GM23338 (cell line): ENCODE data around the gene ITPRID1. TPM values are rescaled to one million over a fixed set of nuclear protein-coding genes. Genes with fewer than 3 reads are reported as not detected.

Experiments used
- ATAC-seq: fragments of 200-7000 bp; cut with Tn5 transposase; 3 replicates; pipeline ENCODE4 v1.9.1; 2020
- DNase-seq: peaks from one replicate; pipeline ENCODE4 v3.0.0-alpha.2; 2015; ENCODE audit warnings: low spot score
- H2AFZ ChIP-seq: fragments of 200-600 bp; sonication (generic); 2 replicates; pipeline ENCODE4 v1.8.0; 2016; ENCODE audit warnings: antibody characterized with exemption, mild to moderate bottlenecking, moderate library complexity
- H3F3A ChIP-seq: fragments of 200-600 bp; sonication (generic); replicated peaks from 2 replicates; pipeline ENCODE4 v1.8.0; 2017; ENCODE audit warnings: antibody characterized with exemption, mixed run types, low read depth
- H3K27ac ChIP-seq: fragments of 200-600 bp; sonication (generic); 2 replicates; pipeline ENCODE4 v1.6.1; 2016; ENCODE audit warnings: low read depth
- H3K27me3 ChIP-seq: fragments of 200-600 bp; sonication (generic); 2 replicates; pipeline ENCODE4 v1.8.0; 2016; ENCODE audit warnings: mild to moderate bottlenecking, mixed run types, moderate library complexity; ENCODE audit not compliant: insufficient read depth
- H3K36me3 ChIP-seq: fragments of 200-600 bp; sonication (generic); 2 replicates; pipeline ENCODE4 v1.8.0; 2016; ENCODE audit warnings: mild to moderate bottlenecking; ENCODE audit not compliant: insufficient read depth
- H3K4me1 ChIP-seq: fragments of 200-600 bp; sonication (generic); 2 replicates; pipeline ENCODE4 v1.8.0; 2016; ENCODE audit warnings: mild to moderate bottlenecking, moderate library complexity; ENCODE audit not compliant: insufficient read depth
- H3K4me2 ChIP-seq: fragments of 200-600 bp; sonication (generic); 2 replicates; pipeline ENCODE4 v1.7.1; 2017; ENCODE audit warnings: mixed run types
- H3K4me3 ChIP-seq: fragments of 200-600 bp; sonication (generic); 2 replicates; pipeline ENCODE4 v1.6.1; 2016; ENCODE audit warnings: mixed run types
- H3K79me2 ChIP-seq: fragments of 200-600 bp; sonication (generic); replicated peaks from 2 replicates; pipeline ENCODE4 v1.8.0; 2017; ENCODE audit warnings: mild to moderate bottlenecking; ENCODE audit not compliant: insufficient read depth
- H3K9me2 ChIP-seq: fragments of 200-600 bp; sonication (generic); 2 replicates; pipeline ENCODE4 v1.8.0; 2017; ENCODE audit not compliant: insufficient read depth
- H4K20me1 ChIP-seq: fragments of 200-600 bp; sonication (generic); replicated peaks from 2 replicates; pipeline ENCODE4 v1.8.0; 2017; ENCODE audit warnings: mild to moderate bottlenecking; ENCODE audit not compliant: insufficient read depth
- H3K27ac Mint-ChIP-seq: 2 replicates; pipeline ENCODE4 v1.8.0; 2020; ENCODE audit warnings: inconsistent platforms, mild to moderate bottlenecking, moderate library complexity, mixed read lengths
- H3K27me3 Mint-ChIP-seq: 3 replicates; pipeline ENCODE4 v1.8.0; 2022; ENCODE audit warnings: low read depth, mild to moderate bottlenecking, moderate library complexity, mixed read lengths, inconsistent platforms; ENCODE audit not compliant: insufficient read depth, poor library complexity
- H3K36me3 Mint-ChIP-seq: 3 replicates; pipeline ENCODE4 v1.8.0; 2021; ENCODE audit warnings: low read depth, mild to moderate bottlenecking, inconsistent platforms, moderate library complexity, mixed read lengths
- H3K4me1 Mint-ChIP-seq: 3 replicates; pipeline ENCODE4 v1.8.0; 2020; ENCODE audit warnings: mild to moderate bottlenecking, inconsistent platforms, mixed read lengths
- H3K4me3 Mint-ChIP-seq: 3 replicates; pipeline ENCODE4 v1.8.0; 2021; ENCODE audit warnings: moderate library complexity, mild to moderate bottlenecking, inconsistent platforms, mixed read lengths
- H3K9me3 Mint-ChIP-seq: 3 replicates; pipeline ENCODE4 v1.8.0; 2020; ENCODE audit warnings: moderate library complexity, mild to moderate bottlenecking, inconsistent platforms, mixed read lengths
- CREB1 ChIP-seq: fragments of 250-450 bp; sonication (Bioruptor Pico); IDR thresholded peaks from 2 replicates; pipeline ENCODE4 v1.5.0; 2020; ENCODE audit warnings: low read depth, mild to moderate bottlenecking, moderate library complexity
- EZH2 ChIP-seq: fragments of 200-600 bp; sonication (generic); IDR thresholded peaks from one replicate; pipeline ENCODE4 v1.8.0; 2017; ENCODE audit warnings: antibody characterized with exemption, mild to moderate bottlenecking, low read depth; ENCODE audit not compliant: unreplicated experiment
- POLR2AphosphoS5 ChIP-seq: IDR thresholded peaks from 2 replicates; pipeline ENCODE4 v1.6.1; 2016; ENCODE audit warnings: antibody characterized with exemption, low read depth
- STAT1 ChIP-seq: IDR thresholded peaks from one replicate; pipeline ENCODE4 v1.6.1; 2016; ENCODE audit warnings: antibody characterized with exemption; ENCODE audit not compliant: unreplicated experiment
- ZNF114 ChIP-seq: fragments of 250-450 bp; sonication (Bioruptor Pico); IDR thresholded peaks from 2 replicates; pipeline ENCODE4 v1.5.0; 2020; ENCODE audit warnings: mild to moderate bottlenecking, moderate library complexity
- ZNF331 ChIP-seq: fragments of 250-450 bp; sonication (Bioruptor Pico); IDR thresholded peaks from 2 replicates; pipeline ENCODE4 v1.5.0; 2020; ENCODE audit warnings: low read depth, mild to moderate bottlenecking, moderate library complexity
- polyA plus RNA-seq: library from polyadenylated mRNA; unstranded; fragments of >200 nt; fragmentation: Nextera tagmentation; extraction: Ambion mirVana; gene quantifications from 2 replicates; pipeline ENCODE4 v1.2.1, GENCODE V29; 2016
- total RNA-seq: library from RNA; depleted of rRNA; stranded (reverse); fragments of >200 nt; shearing (Covaris generic); gene quantifications from 2 replicates; pipeline ENCODE4 v1.2.3, GENCODE V29; 2014
- TF ChIP-seq, protein P1 (sequence below): IDR thresholded peaks from 2 replicates; pipeline ENCODE4 v1.6.1; 2016; ENCODE audit warnings: antibody characterized with exemption
- TF ChIP-seq, protein P2 (sequence below), 2 experiments: fragments of 200-600 bp in 1 of 2; sonication (generic) in 1 of 2; conservative IDR thresholded peaks; 2 replicates each; pipeline versions ENCODE4 v1.5.1 to v1.6.1; 2016 to 2017; ENCODE audit warnings: antibody characterized with exemption in 2 of 2, low read depth in 2 of 2, mild to moderate bottlenecking in 2 of 2, moderate library complexity in 1 of 2
- TF ChIP-seq, protein P3 (sequence below): IDR thresholded peaks from one replicate; pipeline ENCODE4 v1.6.1; 2018; ENCODE audit warnings: antibody characterized with exemption; ENCODE audit not compliant: unreplicated experiment

The ITPRID1 gene
- total and polyA plus RNA-seq, 2 experiments from 2014 or later, result 0.05 to 0.45 TPM

DNA sequence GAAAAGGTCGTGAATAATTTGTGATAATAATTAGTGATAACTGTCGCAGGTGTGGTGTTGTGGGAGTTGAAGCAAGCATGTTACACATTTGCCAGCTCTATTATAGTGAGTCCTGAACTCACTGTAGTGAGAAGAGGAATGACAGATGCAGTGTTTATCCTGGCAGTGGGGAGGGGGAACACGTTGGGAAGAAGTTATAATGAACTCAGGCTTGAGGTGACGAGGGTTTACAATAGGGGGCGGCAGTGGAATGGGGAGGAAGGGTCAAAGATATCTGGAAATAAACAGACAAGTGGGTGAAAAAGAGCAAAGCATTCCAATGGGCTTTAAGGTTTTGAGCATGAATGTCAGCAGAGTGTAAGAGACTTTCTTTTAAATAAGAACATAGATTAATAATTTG is 49.6 kb downstream of the ITPRID1 start:
- no peaks in the 10 kb centered on the region for H3K79me2 ChIP-seq
- peak overlapping the region; percentile 2; the same call in 1 of the 2 replicates for H3K27ac Mint-ChIP-seq
- no peak overlapping the region for H2AFZ ChIP-seq
- peaks cover 29% of the 10 kb centered on the region for H3K4me1 Mint-ChIP-seq
- peak; percentile 19; the same call in 1 of the 3 replicates for ATAC-seq
- no peaks in the 10 kb centered on the region for H3K36me3 ChIP-seq
- TF ChIP-seq, protein P1, sequence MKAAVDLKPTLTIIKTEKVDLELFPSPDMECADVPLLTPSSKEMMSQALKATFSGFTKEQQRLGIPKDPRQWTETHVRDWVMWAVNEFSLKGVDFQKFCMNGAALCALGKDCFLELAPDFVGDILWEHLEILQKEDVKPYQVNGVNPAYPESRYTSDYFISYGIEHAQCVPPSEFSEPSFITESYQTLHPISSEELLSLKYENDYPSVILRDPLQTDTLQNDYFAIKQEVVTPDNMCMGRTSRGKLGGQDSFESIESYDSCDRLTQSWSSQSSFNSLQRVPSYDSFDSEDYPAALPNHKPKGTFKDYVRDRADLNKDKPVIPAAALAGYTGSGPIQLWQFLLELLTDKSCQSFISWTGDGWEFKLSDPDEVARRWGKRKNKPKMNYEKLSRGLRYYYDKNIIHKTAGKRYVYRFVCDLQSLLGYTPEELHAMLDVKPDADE, result no peak
- no peak for TF ChIP-seq ZNF114 (CRISPR knock-in tag)
- no peak for TF ChIP-seq POLR2AphosphoS5
- TF ChIP-seq, protein P2, sequence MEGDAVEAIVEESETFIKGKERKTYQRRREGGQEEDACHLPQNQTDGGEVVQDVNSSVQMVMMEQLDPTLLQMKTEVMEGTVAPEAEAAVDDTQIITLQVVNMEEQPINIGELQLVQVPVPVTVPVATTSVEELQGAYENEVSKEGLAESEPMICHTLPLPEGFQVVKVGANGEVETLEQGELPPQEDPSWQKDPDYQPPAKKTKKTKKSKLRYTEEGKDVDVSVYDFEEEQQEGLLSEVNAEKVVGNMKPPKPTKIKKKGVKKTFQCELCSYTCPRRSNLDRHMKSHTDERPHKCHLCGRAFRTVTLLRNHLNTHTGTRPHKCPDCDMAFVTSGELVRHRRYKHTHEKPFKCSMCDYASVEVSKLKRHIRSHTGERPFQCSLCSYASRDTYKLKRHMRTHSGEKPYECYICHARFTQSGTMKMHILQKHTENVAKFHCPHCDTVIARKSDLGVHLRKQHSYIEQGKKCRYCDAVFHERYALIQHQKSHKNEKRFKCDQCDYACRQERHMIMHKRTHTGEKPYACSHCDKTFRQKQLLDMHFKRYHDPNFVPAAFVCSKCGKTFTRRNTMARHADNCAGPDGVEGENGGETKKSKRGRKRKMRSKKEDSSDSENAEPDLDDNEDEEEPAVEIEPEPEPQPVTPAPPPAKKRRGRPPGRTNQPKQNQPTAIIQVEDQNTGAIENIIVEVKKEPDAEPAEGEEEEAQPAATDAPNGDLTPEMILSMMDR (conservative IDR thresholded peaks at IDR 0.05; ENCODE audit: low read depth in 2 of 2), result peak; percentile 40 to 51; a peak in 3 of 4 replicates
- TF ChIP-seq, protein P3, sequence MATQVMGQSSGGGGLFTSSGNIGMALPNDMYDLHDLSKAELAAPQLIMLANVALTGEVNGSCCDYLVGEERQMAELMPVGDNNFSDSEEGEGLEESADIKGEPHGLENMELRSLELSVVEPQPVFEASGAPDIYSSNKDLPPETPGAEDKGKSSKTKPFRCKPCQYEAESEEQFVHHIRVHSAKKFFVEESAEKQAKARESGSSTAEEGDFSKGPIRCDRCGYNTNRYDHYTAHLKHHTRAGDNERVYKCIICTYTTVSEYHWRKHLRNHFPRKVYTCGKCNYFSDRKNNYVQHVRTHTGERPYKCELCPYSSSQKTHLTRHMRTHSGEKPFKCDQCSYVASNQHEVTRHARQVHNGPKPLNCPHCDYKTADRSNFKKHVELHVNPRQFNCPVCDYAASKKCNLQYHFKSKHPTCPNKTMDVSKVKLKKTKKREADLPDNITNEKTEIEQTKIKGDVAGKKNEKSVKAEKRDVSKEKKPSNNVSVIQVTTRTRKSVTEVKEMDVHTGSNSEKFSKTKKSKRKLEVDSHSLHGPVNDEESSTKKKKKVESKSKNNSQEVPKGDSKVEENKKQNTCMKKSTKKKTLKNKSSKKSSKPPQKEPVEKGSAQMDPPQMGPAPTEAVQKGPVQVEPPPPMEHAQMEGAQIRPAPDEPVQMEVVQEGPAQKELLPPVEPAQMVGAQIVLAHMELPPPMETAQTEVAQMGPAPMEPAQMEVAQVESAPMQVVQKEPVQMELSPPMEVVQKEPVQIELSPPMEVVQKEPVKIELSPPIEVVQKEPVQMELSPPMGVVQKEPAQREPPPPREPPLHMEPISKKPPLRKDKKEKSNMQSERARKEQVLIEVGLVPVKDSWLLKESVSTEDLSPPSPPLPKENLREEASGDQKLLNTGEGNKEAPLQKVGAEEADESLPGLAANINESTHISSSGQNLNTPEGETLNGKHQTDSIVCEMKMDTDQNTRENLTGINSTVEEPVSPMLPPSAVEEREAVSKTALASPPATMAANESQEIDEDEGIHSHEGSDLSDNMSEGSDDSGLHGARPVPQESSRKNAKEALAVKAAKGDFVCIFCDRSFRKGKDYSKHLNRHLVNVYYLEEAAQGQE, result no peak
- no peak for TF ChIP-seq EZH2
- no peak for TF ChIP-seq CREB1 (CRISPR knock-in tag)
- TF ChIP-seq ZNF331 (CRISPR knock-in tag), result no peak
- H3K4me1 ChIP-seq, result peaks cover 27% of the 10 kb centered on the region
- DNase-seq, result peak; percentile 29
- no peaks in the 10 kb centered on the region for H4K20me1 ChIP-seq
- H3F3A ChIP-seq, result no peaks in the 10 kb centered on the region
- no peak overlapping the region for H3K4me2 ChIP-seq
- H3K36me3 Mint-ChIP-seq, result no peaks in the 10 kb centered on the region
- H3K27me3 ChIP-seq, result no peaks in the 10 kb centered on the region
- H3K9me2 ChIP-seq, result peaks cover 17% of the 10 kb centered on the region; the same call in 1 of the 2 replicates
- no peak overlapping the region for H3K4me3 Mint-ChIP-seq
- H3K27ac ChIP-seq, result no peak overlapping the region
- peaks cover 6% of the 10 kb centered on the region for H3K27me3 Mint-ChIP-seq
- no peak overlapping the region for H3K4me3 ChIP-seq
- no peaks in the 10 kb centered on the region for H3K9me3 Mint-ChIP-seq

DNA sequence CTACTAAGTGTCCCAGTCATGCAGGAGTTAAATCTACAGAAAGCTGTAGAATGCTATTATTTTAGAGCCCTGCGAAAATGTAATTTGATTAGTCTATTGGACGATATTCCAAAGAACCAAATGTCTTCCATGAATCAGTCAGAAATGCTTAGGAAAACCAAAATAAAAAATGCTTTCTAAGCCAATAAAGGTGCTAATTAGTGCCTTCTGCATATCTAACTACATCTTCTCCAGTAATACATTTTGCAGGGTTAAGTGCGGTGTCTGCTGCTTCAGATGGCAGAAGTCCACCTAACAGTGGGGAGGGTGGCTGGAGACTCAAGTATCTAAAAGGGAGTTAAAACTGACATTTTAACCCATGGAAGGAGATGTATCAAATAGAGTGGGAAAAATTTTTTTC is 50.1 kb downstream of the ITPRID1 start:
- Histone ChIP-seq H3K4me1 (peaks cover 27% of the 10 kb centered on the region), H3K4me3 (no peak overlapping the region), H3K36me3 (no peaks in the 10 kb centered on the region), H3K79me2 (no peaks in the 10 kb centered on the region), H3K9me2 (0 out of 2 replicates have a peak, but pooled peaks cover 17% of the 10 kb centered on the region), H3F3A (no peaks in the 10 kb centered on the region), H3K4me2 (no peak overlapping the region), H4K20me1 (no peaks in the 10 kb centered on the region), H3K27ac (no peak overlapping the region), H3K27me3 (no peaks in the 10 kb centered on the region), H2AFZ (no peak overlapping the region)
- no peaks in the 10 kb centered on the region for H3K36me3 Mint-ChIP-seq
- TF ChIP-seq STAT1 (no peak), CREB1 (CRISPR knock-in tag) (no peak), ZNF114 (CRISPR knock-in tag) (no peak)
- H3K9me3 Mint-ChIP-seq, result no peaks in the 10 kb centered on the region
- H3K27ac Mint-ChIP-seq, result no peak overlapping the region
- H3K4me1 Mint-ChIP-seq, result peaks cover 29% of the 10 kb centered on the region
- no peak for DNase-seq
- ATAC-seq, result no peak
- H3K27me3 Mint-ChIP-seq, result peaks cover 6% of the 10 kb centered on the region
- no peak overlapping the region for H3K4me3 Mint-ChIP-seq
